GM13976 (cell line): ENCODE measurements around the gene G6PC3.
A peak's percentile ranks its signal among the peaks of the same experiment; 100 is the strongest.

ENCODE experiments used
- DNase-seq: peaks from one replicate; pipeline ENCODE4 v3.0.0; 2012; ENCODE audit warnings: low spot score
- in situ Hi-C: fragments of 300-500 bp; cut with MboI; formaldehyde crosslinking; loops from one replicate; pipeline ENCODE4 v1.12.0; 2022; ENCODE audit warnings: low sequenced_read_pairs, mixed read lengths, inconsistent platforms; ENCODE audit not compliant: unreplicated experiment
- TF ChIP-seq, protein P1 (sequence below): IDR thresholded peaks from 2 replicates; pipeline ENCODE4 v1.5.1; 2012; ENCODE audit warnings: borderline replicate concordance, mild to moderate bottlenecking; ENCODE audit not compliant: insufficient read depth; ENCODE audit errors: extremely low read depth, missing control alignments, control extremely low read depth

G6PC3 gene

DNA sequence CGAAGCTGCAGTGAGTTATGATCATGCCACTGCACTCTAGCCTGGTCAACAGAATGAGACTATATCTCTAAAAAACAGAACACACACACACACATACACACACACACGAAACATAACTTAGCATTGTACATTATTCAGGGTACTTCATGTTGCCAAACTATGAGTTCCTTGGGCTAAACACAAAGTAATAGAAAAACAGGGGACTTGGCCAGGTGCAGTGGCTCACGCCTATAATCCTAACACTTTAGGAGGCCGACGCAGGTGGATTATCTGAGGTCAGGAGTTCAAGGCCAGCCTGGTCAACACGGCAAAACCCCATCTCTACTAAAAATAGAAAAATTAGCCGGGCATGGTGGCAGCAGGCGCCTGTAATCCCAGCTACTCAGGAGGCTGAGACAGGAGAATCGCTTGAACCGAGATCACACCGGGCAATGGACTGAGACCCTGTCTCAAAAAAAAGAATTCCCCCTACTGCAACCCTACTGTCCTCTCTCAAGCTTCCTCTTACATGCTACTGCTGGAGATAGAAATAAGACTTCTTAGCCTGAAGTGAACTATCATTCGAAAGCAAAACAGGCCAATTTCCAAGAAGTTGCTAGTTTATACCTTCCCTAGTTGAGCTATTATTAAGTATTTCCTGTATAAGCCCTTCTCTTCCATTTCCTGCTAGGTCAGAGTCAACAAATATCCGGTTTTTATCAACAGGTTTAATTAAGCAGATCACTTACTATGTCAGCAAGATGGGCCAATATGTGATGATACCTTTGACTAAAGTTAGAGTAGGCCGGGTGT lies 11.2 kb upstream of the G6PC3 start:
- in situ Hi-C loops: no loop called here
- TF ChIP-seq, protein P1, sequence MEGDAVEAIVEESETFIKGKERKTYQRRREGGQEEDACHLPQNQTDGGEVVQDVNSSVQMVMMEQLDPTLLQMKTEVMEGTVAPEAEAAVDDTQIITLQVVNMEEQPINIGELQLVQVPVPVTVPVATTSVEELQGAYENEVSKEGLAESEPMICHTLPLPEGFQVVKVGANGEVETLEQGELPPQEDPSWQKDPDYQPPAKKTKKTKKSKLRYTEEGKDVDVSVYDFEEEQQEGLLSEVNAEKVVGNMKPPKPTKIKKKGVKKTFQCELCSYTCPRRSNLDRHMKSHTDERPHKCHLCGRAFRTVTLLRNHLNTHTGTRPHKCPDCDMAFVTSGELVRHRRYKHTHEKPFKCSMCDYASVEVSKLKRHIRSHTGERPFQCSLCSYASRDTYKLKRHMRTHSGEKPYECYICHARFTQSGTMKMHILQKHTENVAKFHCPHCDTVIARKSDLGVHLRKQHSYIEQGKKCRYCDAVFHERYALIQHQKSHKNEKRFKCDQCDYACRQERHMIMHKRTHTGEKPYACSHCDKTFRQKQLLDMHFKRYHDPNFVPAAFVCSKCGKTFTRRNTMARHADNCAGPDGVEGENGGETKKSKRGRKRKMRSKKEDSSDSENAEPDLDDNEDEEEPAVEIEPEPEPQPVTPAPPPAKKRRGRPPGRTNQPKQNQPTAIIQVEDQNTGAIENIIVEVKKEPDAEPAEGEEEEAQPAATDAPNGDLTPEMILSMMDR: no peak
- DNase-seq: no peak

DNA sequence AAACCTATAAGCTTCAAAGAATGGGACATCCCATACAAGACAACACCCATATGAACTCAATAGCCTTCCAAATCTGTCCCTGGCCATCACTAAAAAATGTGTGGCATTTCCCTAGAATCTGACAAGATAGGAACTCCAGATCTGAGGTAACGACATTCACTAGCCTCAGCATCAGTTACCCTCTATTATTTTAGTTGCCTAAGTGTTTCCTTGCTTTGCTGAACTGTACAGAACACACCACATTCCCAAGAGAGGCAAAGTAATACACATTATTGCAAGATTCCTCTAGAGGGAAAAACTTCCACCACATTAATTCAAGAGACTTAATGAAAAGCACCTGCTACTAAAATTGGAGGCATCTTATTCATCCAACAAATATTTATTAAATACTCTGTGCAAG lies 9.1 kb upstream of the G6PC3 start:
- no peak for DNase-seq
- TF ChIP-seq, protein P1: no peak
- in situ Hi-C loops: no loop called here

DNA sequence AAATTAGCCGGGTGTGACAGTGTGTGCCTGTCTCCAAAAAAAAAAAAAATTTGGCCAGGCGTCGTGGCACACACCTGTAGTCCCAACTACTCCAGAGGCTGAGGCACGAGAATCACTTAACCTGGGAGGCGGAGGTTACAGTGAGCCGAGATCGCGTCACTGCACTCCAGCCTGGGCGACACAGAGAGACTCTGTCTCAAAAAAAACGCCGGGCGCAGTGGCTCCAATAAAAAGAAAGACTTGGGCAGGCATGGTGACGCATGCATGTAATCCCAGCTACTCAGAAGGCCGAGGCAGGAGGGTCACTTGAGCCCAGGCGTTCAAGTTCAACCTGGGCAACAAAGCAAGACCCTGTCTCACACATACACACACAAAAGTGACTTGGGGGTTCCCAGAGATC lies 7.7 kb upstream of the G6PC3 start:
- in situ Hi-C loops: no loop called here
- no peak for DNase-seq
- TF ChIP-seq, protein P1: no peak

DNA sequence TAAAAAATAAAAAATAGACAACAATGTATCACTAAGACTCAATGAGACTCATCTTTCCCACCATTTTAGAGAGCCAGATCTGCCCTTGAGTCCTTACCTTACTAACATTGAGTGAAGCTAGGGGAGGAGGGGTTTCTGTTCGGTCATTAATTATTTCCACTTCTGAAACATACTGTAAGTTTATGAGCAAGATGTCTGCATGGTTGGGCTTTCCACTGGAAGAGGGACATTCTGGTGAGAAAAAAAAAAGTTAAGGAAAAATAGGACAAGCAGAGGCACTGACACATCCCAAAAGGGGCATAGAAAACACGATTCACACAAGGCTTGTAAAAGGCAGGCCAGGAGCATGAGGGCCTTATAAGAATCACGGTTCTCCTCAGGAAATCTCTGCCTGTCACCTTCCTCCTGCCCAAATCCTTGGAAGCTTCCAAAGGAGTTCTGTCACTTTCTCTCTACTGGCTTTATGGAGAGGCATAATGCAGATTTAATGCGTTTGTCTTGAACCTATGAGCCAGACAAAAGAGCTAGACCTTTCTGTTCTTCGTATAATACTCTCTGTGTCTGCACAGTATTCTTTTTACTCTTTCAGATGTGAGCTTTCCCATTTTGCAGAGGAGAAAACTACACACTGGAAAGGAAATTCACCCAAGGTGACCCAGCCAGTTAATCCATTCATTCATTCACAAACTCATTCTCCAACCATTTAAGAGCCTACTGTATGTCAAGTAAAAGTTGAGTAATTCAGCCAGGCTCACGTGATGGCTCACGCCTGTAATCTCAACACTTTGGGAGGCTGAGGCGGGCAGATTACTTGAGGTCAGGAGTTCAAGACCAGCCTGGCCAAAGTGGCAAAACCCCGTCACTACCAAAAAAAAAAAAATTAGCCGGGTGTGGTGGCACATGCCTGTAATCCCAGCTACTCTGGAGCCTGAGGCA lies 6.6 kb upstream of the G6PC3 start:
- TF ChIP-seq, protein P1: no peak
- DNase-seq: no peak
- in situ Hi-C loops: no loop called here

DNA sequence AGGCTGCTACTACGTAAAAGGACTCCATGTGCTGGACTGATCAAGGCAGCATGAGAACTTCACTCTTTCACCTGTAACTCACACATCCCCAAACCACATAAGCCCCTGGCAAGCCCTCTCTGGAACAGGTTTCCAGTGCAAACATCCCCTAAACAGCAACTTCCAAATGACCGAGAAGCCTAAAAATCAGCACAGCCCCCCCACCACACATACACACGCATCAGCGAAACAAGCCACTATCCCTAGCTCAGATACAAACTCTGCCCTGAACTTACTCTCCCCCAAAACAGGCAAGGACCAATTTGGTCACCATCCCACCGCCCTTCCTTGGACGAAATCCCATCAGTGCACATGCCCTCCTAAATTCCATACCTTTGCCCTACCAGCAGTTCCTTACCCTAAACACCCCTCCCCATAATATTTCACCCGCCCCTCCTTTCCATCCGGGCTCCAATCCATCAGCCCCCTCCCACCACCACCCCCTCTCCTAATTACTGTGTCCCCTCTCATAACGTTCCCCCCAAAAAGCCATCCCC lies 4.8 kb upstream of the G6PC3 start:
- in situ Hi-C loops: no loop called here
- DNase-seq: peak; percentile 54
- TF ChIP-seq, protein P1: no peak

DNA sequence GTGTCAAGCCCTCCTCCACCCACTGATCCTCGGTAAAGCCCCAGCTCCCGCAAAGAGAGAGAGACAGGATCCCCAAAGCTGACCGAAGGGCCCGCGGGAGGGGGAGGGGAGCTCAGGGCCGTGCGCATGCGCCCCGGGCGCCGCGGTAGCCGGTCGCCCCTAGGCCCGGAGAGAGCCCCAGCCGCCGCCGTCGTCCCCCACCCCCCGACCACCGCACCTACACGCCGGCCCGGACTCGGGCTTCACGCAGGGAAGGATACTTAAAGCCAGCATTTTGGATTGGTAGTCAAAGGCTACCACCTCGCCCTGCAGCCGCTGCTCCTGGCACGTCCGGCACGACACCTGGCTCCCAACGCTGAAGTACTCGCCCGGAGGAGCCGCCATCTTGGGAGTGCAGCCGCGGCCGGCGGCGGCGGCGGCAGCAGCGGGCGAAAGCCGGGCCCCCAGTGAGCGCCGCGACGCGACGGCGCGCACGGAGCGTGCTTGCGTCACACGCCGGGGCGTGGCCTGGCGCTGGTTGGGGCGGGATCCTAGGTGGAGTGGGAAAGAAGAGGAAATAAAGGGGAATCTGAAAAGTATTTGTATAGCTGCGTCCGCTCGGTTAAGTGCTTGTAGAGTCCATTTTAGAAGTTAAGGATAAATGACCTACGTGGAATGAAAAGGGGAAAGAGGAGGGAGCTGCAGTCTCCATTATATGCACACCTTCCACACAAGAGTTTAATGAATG lies 4.2 kb upstream of the G6PC3 start, which contains the start of gene LSM12:
TSS of gene LSM12 (minus strand) at position 468 of the 727 bp plus-strand sequence. CDS start at position 384, 84 bp downstream.
- in situ Hi-C loops: no loop called here
- peak; percentile 93 for DNase-seq

More for the DNA sequence above, 4.2 kb upstream of the G6PC3 start, which contains the start of gene LSM12:
- TF ChIP-seq, protein P1: no peak
